Fibroblast of skin of left biceps (primary cell): ENCODE results near the gene TMEM95.

Experiments
- DNase-seq, 2 experiments: peaks; one replicate each; pipeline ENCODE4 v3.0.0-alpha.2; 2013; ENCODE audit warnings: low read depth in 2 of 2

TMEM95 gene

DNA sequence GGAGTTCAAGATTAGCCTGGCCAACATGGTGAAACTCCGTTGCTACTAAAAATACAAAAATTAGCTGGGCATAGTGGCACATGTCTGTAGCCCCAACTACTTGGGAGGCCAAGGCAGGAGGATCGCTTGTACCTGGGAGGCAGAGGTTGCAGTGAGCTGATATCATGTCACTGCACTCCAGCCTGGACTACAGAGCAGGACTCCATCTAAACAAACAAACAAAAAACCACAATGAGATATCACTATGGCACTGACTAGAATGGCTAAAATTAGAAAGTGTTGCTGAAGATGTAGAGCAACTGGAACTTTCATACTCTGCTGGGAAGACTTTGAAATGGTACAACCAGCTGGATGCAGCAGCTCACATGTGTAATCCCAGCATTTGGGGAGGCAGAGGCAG, 19.4 kb downstream of the TMEM95 start:
- DNase-seq, result no peak

DNA sequence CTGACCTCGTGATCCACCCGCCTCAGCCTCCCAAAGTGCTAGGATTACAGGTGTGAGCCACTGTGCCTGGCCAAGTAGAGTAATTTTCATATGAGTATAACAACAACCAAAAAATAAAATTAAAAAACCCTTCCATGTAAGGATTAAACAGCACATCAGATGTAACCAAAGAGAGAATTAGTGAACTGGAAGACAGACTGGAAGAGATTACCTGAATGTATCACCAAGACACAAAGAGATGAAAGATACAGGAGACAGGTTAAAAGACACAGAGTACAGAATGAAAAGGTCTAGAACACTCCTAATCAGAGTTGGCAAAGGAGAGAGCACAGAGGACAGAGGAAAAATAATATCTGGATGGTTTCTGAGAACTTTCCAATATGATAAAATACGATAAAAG, 24.2 kb downstream of the TMEM95 start:
- no peak for DNase-seq

DNA sequence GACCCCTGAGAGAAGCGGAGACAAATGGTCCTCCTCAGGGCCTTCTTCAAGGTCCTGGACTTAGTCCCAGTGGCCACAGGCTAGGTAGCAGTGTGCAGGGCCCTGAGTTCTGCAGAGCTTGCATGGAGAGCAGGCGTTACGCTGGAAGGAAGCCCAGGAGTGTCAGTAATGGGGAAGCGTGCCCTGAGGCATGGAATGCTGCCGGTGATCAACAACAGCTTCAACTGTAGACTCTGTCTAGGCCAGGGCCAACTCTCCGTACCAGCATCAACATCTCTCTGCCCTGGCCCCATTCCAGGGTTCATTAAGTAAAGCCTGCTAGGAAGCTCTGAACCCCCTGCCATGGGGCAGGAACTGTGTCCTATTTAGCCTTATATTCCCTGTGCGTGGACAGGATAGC, 25.4 kb downstream of the TMEM95 start:
- DNase-seq, result no peak

DNA sequence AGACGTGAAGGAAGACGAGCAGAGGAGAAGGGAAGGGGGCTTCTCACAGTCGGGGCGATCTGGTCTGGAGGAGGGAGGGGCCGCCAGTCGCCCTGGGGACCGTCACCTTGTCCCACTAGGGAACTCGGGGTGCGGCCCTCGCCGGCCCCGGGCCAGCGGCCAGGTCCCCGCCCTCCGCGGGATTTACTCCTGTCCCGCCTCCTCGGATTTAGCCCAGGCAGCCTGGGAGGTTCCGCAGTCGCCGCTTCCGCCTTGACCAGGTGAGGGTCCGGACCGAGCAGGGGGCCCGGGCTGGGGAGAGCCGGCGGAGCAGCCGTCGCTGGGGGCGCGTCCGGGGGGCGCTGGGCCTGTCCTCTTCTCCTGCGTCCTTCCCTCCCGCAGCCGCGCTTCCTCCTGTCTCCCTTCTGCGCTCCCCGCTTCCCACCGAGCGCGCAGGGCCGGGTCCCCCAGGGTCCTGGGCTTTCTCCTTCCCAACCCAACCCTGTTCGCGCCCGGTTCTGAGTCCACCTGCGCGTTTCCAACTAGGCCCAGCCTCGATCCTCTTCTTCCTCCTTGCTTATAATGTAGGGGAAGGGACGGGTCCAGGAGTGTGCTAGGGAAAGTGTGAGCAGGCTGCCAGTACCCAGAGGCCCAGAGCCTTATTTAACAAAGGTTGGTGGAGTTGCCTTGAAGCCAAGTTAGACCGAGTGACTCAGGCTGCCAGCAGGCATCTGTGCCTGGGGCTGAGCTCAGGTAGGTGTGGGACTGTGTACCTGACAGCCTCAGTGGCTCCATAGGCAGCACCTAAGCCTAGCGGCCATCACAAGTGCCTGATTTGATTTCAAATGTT, 26.1 kb downstream of the TMEM95 start, which contains the start of gene TNK1:
Gene TNK1 (plus strand): TSS at position 235 of the 829 bp plus-strand sequence. CDS start 1,838 bp downstream, outside the sequence.
- DNase-seq, result no peak

DNA sequence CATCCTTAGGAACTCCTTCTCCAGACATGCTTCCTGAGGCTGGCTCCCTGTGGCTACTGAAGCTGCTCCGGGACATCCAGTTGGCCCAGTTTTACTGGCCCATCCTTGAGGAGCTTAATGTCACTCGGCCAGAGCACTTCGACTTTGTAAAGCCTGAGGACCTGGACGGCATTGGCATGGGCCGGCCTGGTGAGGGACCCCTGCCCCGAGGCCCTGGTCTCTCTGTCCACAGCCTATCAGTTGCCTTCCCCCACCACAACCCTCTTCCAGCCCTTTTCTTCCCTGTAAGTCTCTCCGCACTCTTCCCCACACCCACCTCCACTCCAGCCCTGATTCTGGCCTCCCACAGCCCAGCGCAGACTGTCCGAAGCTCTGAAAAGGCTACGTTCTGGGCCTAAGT, 27.9 kb downstream of the TMEM95 start:
- no peak for DNase-seq

DNA sequence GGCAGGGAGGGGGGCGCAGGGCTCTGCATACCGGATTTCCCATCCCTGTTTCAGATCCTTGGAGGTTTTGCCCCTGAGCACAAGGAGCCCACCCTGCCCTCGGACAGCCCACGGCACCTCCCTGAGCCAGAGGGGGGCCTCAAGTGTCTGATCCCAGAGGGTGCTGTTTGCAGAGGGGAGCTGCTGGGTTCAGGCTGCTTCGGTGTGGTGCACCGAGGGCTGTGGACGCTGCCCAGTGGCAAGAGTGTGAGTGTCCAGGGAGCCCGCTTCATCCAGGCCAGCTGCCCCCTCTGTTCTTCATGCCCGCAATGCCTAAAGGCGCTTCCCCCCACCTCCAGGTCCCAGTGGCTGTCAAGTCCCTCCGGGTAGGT, 28.4 kb downstream of the TMEM95 start:
- no peak for DNase-seq

DNA sequence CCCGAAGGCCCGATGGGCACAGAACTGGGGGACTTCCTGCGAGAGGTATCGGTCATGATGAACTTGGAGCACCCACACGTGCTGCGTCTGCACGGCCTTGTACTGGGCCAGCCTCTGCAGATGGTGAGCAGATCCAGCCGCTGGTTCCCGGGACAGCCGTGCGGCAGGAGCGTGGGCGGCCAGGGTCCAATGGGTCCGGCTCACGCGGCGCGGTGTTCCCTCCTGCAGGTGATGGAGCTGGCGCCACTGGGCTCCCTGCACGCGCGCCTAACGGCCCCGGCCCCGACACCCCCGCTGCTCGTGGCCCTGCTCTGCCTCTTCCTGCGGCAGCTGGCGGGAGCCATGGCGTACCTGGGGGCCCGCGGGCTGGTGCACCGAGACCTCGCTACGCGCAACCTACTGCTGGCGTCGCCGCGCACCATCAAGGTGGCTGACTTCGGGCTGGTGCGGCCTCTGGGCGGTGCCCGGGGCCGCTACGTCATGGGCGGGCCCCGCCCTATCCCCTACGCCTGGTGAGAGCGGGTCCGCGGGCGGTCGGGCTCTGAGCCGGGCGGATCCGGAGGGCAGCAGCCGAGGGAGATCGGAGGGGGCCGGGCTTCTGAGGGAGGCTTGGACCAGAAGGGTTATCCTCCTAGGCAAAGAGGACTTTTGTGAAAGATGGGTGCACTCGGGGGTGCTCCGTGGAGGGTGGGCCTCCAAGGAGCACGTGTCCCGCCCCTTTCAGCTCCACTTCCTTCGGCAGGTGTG, 29.0 kb downstream of the TMEM95 start:
- no peak for DNase-seq

DNA sequence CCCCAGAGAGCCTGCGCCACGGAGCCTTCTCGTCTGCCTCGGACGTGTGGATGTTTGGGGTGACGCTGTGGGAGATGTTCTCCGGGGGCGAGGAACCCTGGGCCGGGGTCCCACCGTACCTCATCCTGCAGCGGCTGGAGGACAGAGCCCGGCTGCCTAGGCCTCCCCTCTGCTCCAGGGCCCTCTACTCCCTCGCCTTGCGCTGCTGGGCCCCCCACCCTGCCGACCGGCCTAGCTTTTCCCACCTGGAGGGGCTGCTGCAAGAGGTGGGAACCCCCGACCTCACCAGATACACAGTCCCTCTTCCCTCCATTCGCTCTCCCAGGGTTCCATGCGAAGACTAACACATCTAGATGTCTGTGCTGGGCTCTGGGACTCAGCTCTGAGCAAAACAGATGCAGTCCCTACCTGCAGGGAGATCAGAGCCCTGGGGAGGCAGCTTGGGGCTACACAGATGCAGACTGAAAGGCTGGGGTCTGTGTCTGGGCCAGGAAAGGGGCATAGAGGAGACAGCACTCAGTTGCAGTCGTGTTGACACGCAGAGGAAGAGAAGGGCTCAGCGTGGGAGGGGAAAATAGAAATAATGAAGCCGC, 29.6 kb downstream of the TMEM95 start:
- DNase-seq, result no peak

DNA sequence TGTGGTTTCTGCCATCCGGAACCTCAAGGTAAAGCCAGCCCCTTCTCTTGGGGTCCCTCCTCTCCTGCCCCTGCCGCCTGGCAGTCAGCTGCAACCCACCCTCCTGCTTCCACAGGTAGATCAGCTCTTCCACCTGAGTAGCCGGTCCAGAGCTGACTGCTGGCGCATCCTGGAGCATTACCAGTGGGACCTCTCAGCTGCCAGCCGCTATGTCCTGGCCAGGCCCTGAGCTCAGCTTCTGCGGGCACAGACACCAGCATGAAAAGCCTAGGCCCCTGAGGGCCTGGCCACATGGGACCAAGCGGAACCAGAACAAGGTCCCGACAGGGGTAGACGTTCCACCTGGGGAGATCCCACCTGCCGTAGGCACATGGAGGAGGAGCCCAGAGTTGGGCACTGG, 33.9 kb downstream of the TMEM95 start:
- DNase-seq, result no peak

DNA sequence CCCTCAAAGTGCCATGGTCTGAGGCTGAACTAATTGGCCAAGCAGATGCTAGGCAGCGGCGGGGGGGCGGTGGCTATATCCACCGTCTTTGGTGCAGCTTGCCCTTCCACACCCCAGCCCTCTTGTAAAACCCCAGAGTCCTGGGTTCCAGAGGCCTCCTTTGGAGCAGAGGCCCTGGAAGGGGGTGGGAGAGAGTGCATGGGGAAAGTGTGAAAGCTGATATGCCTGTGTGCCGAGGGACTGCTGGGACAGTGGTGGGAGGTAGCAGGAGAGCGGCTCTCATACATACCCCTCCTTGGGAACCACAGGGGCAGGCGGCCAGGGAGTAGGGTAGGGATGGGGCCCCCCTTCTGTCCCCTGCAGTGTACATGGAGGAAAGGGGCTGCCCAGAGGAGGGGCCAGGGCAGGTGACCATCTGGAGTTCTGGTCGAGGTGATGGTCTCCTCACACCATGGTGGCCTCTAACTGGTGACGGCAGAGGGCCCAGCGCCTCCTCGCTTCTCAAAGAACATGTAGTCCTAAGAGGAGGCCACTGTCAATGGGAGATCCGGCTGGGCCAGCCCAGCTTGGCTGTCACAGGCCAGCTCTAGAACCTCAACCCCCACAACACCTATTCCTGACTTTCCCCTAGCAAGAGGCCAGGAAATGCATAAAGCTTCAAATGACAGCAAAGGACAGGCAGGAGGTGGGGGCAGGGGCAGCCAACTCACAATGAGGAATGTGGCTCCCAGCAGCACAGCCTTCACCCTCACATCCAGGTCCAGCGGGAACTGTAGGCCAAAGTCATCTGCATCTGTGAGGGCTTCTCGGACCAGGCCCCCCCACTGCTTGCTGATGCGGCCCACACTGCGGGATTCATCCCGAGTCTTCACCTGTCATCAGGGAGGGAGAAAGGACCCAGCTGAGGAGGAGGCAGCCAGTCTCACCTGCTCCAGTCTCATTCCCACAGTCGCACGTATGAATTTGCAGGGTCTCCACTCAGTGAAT, 35.3 kb downstream of the TMEM95 start:
- DNase-seq, result no peak

DNA sequence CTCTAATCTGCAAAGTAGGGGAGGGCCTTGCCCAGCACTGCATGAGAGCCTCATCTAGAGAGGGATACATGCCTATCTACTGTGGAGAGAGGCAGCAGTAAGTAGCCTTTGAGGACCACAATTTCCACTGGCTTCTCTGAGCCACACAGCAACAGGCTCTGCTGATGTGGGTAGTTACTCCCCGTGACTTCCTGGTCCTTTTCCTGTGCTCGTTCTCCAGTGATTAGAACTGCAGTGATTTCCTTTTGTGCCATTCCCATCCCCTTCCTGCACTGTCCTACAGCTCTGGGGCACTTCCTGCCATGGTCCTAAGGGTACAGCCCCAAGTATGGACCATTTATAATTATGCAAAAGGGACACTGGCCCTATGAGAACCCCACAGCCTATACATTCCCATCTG, 36.4 kb downstream of the TMEM95 start:
- no peak for DNase-seq

DNA sequence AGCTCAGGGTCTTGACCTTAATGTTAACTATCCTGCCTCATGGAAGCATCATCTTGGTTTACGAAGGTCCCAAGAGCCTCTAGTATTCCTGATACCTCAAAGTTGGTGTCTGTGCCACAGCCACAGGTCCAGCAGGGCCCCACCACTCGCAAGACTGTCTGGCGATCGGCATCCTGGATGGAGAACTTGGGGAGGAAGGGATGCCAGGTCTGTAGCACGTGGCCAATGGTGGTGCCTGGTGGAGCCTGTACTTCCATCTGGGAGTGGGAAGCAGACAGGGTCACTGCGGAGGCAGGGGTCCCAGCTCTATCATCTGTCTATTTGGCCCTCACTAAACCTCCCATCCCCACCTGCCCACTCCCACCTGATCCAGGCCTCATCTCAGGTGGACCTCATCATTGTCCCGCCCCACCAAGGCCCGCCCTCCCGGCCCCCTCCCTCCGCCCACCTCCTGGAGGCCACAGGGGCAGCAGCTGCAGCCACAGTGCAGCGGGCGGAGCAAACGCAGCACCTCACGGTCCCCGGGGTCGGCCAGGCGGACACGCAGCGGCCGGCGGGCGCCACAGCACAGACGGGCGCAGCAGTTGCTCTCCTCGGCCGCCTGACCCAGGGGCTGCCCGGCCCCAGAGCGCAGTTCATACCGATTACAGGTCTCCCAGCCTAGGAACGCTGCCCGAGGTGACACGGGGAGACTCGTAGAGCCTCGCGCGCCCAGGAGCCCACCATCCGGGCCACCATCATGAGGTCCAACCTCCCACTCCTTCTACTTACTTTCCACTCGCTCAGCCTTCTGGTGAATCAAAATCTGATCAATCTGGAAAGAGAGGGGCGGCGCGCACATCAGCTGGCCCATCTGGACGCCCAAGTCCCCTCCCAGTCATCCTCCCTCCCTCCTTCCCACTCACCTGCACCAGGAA, 38.0 kb downstream of the TMEM95 start:
- no peak for DNase-seq

DNA sequence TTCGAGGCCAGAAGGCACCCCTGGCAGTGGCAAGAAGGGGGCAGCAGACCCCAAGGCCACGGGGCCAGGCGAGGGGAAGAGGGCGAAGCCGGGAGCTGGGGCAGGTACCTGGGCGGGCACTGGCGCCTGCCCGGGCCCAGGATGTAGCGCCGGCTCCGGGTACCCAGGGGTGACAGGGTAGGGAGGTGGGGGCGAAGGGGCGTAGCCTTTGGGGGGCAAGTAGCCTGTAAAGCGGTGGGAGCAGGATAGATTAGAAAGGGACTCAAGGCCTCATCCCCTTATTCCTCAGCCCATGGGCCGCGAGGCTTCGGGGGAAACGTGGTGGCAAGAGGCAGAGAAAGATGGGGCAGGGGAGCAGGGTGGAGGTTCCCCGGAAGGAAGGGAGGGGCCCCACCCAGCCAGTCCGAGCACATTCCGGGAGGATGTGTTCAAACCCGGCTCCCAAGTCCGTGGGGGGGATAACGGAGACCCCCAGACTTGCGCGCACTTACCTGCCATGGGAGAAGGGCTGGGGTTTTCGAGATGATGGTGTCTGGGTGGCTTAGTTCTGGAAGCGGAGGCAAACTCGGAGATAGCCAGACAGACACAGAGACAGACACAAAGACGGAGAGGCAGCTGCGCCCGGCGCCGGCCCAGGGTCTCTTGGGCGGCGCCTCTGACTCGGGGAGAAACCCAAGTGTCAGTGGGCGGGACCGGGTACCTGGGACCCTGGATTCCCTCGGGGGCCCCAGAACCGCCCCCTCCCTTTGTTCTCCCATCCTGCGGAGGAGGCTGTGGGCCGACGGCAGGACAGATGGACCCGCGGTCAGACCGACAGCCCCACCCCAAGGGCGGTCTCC, 38.9 kb downstream of the TMEM95 start:
- DNase-seq, result no peak

DNA sequence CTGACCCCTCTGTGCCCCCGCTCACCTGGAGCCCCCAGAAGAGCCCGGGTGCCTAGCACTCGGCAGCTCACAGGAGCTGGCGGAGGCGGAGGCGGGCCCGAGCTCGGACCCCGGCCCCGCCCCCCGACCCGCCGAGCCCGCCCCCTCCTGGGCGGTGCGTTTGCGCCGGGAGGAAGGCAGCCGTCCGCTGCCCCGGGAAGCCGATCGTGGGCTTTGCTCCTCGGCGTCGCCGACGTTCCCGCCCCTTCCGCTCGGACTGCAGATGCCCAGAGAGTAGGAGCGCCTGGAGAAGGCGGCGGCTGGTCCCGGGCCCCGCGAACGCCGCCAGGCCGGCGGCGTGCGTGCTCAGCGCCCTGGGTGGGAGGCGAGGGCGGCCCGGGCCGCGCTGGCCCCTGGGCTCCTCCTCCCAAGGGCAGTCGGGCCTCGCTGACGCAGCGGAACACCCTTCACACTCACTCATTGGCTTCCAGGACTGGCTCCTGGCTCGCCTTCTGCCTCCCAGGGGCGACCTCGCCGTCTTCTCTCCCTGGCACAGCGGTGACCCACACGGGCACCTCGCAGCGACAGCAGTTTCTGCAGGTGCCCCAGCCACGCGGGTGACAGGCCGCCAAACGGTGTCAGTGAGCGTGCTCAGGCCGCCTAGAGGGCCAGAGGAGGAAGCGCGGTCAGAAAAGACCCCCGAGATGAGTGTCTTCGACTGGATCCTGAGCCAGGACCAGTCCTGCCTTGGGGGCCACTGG, 39.7 kb downstream of the TMEM95 start, which contains the start of gene PLSCR3:
Gene PLSCR3 (minus strand): TSS at position 74 of the 740 bp plus-strand sequence. CDS start 415 bp downstream, outside the sequence.
- peak; percentile 40 to 52 for DNase-seq

DNA sequence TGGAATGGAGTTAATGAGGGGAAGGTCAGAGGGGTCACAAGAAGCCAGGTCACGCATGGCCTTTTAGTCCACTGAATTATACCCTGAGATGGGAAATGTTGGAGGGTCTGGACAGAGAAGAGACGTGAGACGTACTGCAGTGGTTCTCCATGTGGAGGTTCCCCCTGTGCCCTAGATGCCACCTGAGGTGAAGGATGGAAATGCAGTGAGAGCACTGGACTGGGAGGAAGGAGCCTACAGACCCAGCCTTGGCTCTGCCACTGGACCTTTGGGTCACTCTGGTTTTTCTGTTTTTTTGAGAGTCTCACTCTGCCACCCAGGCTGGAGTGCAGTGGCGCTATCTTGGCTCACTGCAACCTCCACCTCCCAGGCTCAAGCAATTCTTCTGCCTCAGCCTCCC, 41.2 kb downstream of the TMEM95 start:
- no peak for DNase-seq

DNA sequence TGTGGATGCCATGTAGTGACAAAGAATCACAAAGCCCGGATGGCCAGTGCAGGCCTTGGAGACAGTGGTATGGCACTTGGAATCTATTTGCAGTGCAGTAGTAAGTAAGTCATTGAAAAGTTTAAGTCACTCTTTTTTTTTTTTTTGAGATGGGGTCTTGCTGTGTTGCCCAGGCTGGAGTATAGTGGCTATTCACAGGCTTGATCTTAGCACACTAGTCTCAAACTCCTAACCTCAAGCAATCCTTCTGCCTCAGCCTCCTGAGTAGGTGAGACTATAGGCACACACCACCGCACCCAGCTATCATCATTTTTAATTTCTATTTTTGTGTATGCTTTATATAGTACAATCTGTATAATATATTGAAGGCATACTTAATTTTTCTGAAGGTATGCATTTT, 43.7 kb downstream of the TMEM95 start:
- DNase-seq, result no peak

DNA sequence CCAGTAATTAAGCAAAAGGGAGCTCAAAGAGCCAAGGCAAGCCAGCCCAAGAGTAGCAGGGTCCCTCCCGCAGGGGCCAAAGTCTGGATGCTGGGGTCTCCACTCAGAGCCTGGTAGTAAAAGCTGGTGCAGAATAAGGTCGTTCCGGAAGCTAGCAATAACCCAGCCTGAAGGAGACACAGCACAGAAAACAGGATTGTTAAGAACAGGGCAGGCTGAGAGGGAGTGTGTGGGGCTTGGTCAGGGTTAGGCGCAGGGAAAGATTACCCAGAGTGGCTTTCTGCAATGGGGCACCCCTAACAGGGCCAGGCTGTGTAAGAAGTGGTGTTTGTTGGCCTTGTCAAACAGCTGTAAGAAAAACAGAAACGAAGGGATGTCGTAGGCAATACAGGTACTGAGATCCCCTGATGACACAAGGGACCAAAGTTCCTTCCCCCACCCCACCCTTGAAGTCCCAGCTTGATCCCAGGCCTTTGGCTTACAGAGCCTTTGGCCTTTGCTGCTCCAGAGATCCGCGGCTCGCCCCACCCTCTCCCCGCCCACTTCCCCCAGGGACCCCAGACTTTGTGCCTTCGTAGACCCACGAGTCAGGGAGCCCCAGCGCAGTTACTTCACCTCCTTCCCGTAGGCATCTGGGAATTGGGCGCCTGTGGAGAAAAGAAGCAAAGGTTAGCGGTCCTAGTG, 48.2 kb downstream of the TMEM95 start:
- DNase-seq, result no peak

DNA sequence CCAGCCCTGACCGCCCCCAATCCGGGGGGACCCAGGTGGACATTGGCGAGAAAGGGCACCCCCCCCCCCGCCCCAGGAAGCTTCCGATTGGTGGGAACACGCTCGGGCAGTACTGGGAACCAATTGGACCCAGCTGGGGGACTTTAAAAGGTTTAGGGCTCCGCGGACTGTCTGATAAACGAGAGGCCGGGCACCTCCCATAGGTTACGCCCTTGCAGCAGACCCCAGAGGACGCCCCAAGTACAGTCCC, 48.7 kb downstream of the TMEM95 start:
- no peak for DNase-seq
